IMR-90 (cell line): ENCODE data around the gene RALGPS2.

Experiments
- CEBPB ChIP-seq: IDR thresholded peaks from 2 replicates; pipeline ENCODE4 v1.6.1; 2012; ENCODE audit warnings: low read depth, low read length, improper control_type of control experiment
- FOS ChIP-seq: fragments of 150-350 bp; IDR thresholded peaks from 2 replicates; pipeline ENCODE4 v1.6.1; 2016; ENCODE audit warnings: low read depth, low read length
- MAFK ChIP-seq: IDR thresholded peaks from 2 replicates; pipeline ENCODE4 v1.6.1; 2012; ENCODE audit warnings: low read depth, low read length, improper control_type of control experiment
- MAZ ChIP-seq: IDR thresholded peaks from 2 replicates; pipeline ENCODE4 v1.6.1; 2012; ENCODE audit warnings: low read depth, mild to moderate bottlenecking, low read length, improper control_type of control experiment, moderate library complexity, borderline replicate concordance
- POLR2A ChIP-seq: IDR thresholded peaks from 2 replicates; pipeline ENCODE4 v1.6.1; 2012; ENCODE audit warnings: mild to moderate bottlenecking, low read depth, low read length
- RAD21 ChIP-seq: IDR thresholded peaks from 2 replicates; pipeline ENCODE4 v1.6.1; 2012; ENCODE audit warnings: low read length, improper control_type of control experiment
- RCOR1 ChIP-seq: IDR thresholded peaks from 2 replicates; pipeline ENCODE4 v1.6.1; 2012; ENCODE audit warnings: mild to moderate bottlenecking, low read length, improper control_type of control experiment; ENCODE audit not compliant: insufficient replicate concordance
- TF ChIP-seq, protein P1 (sequence below): conservative IDR thresholded peaks from 2 replicates; pipeline ENCODE4 v1.5.1; 2012; ENCODE audit warnings: mild to moderate bottlenecking, low read depth, low read length, improper control_type of control experiment
- TF ChIP-seq, protein P2 (sequence below): fragments of 150-350 bp; IDR thresholded peaks from 2 replicates; pipeline ENCODE4 v1.6.1; 2017; ENCODE audit warnings: mild to moderate bottlenecking, antibody characterized with exemption, low read length, low read depth

DNA sequence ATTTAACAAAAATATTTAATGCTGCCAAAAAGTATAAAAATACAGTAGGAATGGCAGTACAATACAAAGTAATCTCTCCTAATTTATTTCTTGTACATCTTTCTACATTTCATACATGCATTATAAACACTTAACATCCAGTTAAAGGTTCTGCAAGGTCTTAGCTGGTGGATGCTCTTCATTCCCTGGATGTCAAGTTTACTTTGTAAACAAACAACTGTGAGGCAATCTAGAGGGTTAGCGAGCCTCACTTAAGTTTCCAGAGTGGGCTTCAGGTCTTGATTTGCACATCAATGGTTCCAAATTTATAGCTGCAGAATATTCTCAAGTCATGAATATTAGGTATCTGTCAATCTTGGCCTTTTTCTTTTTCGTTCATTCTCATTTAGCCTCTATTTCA, 21.3 kb downstream of the RALGPS2 start:
- TF ChIP-seq, protein P1, sequence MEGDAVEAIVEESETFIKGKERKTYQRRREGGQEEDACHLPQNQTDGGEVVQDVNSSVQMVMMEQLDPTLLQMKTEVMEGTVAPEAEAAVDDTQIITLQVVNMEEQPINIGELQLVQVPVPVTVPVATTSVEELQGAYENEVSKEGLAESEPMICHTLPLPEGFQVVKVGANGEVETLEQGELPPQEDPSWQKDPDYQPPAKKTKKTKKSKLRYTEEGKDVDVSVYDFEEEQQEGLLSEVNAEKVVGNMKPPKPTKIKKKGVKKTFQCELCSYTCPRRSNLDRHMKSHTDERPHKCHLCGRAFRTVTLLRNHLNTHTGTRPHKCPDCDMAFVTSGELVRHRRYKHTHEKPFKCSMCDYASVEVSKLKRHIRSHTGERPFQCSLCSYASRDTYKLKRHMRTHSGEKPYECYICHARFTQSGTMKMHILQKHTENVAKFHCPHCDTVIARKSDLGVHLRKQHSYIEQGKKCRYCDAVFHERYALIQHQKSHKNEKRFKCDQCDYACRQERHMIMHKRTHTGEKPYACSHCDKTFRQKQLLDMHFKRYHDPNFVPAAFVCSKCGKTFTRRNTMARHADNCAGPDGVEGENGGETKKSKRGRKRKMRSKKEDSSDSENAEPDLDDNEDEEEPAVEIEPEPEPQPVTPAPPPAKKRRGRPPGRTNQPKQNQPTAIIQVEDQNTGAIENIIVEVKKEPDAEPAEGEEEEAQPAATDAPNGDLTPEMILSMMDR = no peak
- TF ChIP-seq CEBPB = no peak
- TF ChIP-seq RAD21 = no peak
- TF ChIP-seq MAFK = no peak
- no peak for TF ChIP-seq RCOR1
- TF ChIP-seq POLR2A = no peak
- TF ChIP-seq, protein P2, sequence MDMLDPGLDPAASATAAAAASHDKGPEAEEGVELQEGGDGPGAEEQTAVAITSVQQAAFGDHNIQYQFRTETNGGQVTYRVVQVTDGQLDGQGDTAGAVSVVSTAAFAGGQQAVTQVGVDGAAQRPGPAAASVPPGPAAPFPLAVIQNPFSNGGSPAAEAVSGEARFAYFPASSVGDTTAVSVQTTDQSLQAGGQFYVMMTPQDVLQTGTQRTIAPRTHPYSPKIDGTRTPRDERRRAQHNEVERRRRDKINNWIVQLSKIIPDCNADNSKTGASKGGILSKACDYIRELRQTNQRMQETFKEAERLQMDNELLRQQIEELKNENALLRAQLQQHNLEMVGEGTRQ = no peak
- TF ChIP-seq MAZ = no peak
- TF ChIP-seq FOS = no peak
